Caco-2 (cell line): ENCODE measurements around the gene LRRC3B. TPM values are rescaled to one million over a fixed set of nuclear protein-coding genes. Genes with fewer than 3 reads are reported as not detected.

ENCODE experiments used
- BruUV-seq: library from RNA; stranded (reverse); fragments of 400-500 nt; replicated peaks from 2 replicates; lab custom pipeline; 2021; lab: Mats Ljungman, UMichigan
- CTCF ChIA-PET: fragments of 300-600 bp; sonication (Branson Sonifier 250); formaldehyde crosslinking; loops from one replicate; lab custom pipeline; 2022; ENCODE audit warnings: antibody characterized with exemption; lab: Charles Lee
- POLR2A ChIA-PET: fragments of 300-600 bp; sonication (Branson Sonifier 250); formaldehyde crosslinking; loops from one replicate; lab custom pipeline; 2022; ENCODE audit warnings: antibody characterized with exemption; lab: Charles Lee
- DNase-seq, 2 experiments: peaks; one replicate each; pipeline versions ENCODE4 v3.0.0 to v3.0.0-alpha.2; 2020 to 2022
- H3K27me3 ChIP-seq: replicated peaks from 2 replicates; pipeline ENCODE4 v1.6.0; 2011; ENCODE audit warnings: low read length; ENCODE audit not compliant: control insufficient read depth, insufficient read depth
- H3K36me3 ChIP-seq: 2 replicates; pipeline ENCODE4 v1.5.1; 2011; ENCODE audit warnings: low read length; ENCODE audit not compliant: control insufficient read depth, insufficient read depth
- H3K4me1 ChIP-seq: fragments of 250-450 bp; sonication (Bioruptor Pico); 2 replicates; pipeline ENCODE4 v1.5.1; 2020; ENCODE audit warnings: mild to moderate bottlenecking
- H3K4me3 ChIP-seq: 2 replicates; pipeline ENCODE4 v1.5.1; 2011; ENCODE audit warnings: low read depth, mild to moderate bottlenecking, control low read depth, low read length
- H3K9me3 ChIP-seq: fragments of 250-450 bp; sonication (Bioruptor Pico); 2 replicates; pipeline ENCODE4 v1.5.1; 2020; ENCODE audit warnings: mild to moderate bottlenecking, moderate library complexity
- H3K27ac Mint-ChIP-seq: one replicate; pipeline ENCODE4 v1.8.0; 2022; ENCODE audit warnings: mixed read lengths; ENCODE audit not compliant: unreplicated experiment
- H3K27me3 Mint-ChIP-seq: one replicate; pipeline ENCODE4 v1.8.0; 2022; ENCODE audit warnings: mixed read lengths; ENCODE audit not compliant: insufficient read depth, unreplicated experiment
- H3K36me3 Mint-ChIP-seq: one replicate; pipeline ENCODE4 v1.8.0; 2022; ENCODE audit warnings: mild to moderate bottlenecking, mixed read lengths; ENCODE audit not compliant: insufficient read depth, unreplicated experiment
- H3K4me1 Mint-ChIP-seq: one replicate; pipeline ENCODE4 v1.8.0; 2022; ENCODE audit warnings: low read depth, mixed read lengths; ENCODE audit not compliant: unreplicated experiment
- H3K4me3 Mint-ChIP-seq: one replicate; pipeline ENCODE4 v1.8.0; 2022; ENCODE audit warnings: mild to moderate bottlenecking, moderate library complexity, mixed read lengths; ENCODE audit not compliant: unreplicated experiment
- H3K9me3 Mint-ChIP-seq: one replicate; pipeline ENCODE4 v1.8.0; 2022; ENCODE audit warnings: mixed read lengths; ENCODE audit not compliant: unreplicated experiment
- CTCF ChIP-seq, 2 experiments: fragments of 200-600 bp in 1 of 2; IDR thresholded peaks; 1 replicate in 1 of 2; 2 replicates in 1 of 2; pipeline versions ENCODE4 v1.5.1 to v1.8.0; 2011 to 2022; ENCODE audit warnings: antibody characterized with exemption in 1 of 2, control low read depth in 1 of 2, inconsistent platforms in 1 of 2, low read depth in 1 of 2, low read length in 1 of 2, mild to moderate bottlenecking in 1 of 2, moderate library complexity in 1 of 2; ENCODE audit not compliant: insufficient read depth in 1 of 2, severe bottlenecking in 1 of 2, unreplicated experiment in 1 of 2
- intact Hi-C: fragments of 100-400 bp; cut with micrococcal nuclease; formaldehyde crosslinking; loops from one replicate; pipeline ENCODE4 v1.10.0; 2022; ENCODE audit not compliant: unreplicated experiment
- total RNA-seq: library from RNA; stranded (reverse); gene quantifications from 2 replicates; pipeline ENCODE4 v1.2.3, GENCODE V29; 2022

Gene LRRC3B
- total RNA-seq, 1 experiment from 2014 or later, result not detected

GRCh38 chr3:26655231-26655630, 32.7 kb downstream of the LRRC3B start:
- Mint-ChIP-seq H3K27me3 (no peaks in the 10 kb centered on the region), H3K4me3 (no peak overlapping the region), H3K27ac (no peak overlapping the region), H3K4me1 (no peaks in the 10 kb centered on the region), H3K9me3 (no peaks in the 10 kb centered on the region), H3K36me3 (no peaks in the 10 kb centered on the region)
- DNase-seq, result no peak
- ChIA-PET CTCF (no interaction called here), POLR2A (no interaction called here)
- intact Hi-C loops, result no loop called here
- no peaks in the 10 kb centered on the region for H3K4me1 ChIP-seq
- no peaks in the 10 kb centered on the region for H3K9me3 ChIP-seq
- no peaks in the 10 kb centered on the region for H3K27me3 ChIP-seq
- BruUV-seq, result no TSS peak
- H3K4me3 ChIP-seq, result no peak overlapping the region
- no peaks in the 10 kb centered on the region for H3K36me3 ChIP-seq
- no peak for TF ChIP-seq CTCF (IDR thresholded peaks at IDR 0.05; ENCODE audit: insufficient read depth in 1 of 2, low read depth in 1 of 2, low read length in 1 of 2, severe bottlenecking in 1 of 2, unreplicated experiment in 1 of 2)

GRCh38 chr3:26657348-26657976, 34.9 kb downstream of the LRRC3B start:
- no peak overlapping the region for H3K27ac Mint-ChIP-seq
- Histone ChIP-seq H3K4me3 (no peak overlapping the region), H3K27me3 (no peaks in the 10 kb centered on the region), H3K9me3 (no peaks in the 10 kb centered on the region), H3K36me3 (no peaks in the 10 kb centered on the region), H3K4me1 (no peaks in the 10 kb centered on the region)
- H3K27me3 Mint-ChIP-seq, result no peaks in the 10 kb centered on the region
- no peak overlapping the region for H3K4me3 Mint-ChIP-seq
- no TSS peak for BruUV-seq
- DNase-seq, result no peak
- no peaks in the 10 kb centered on the region for H3K4me1 Mint-ChIP-seq
- H3K36me3 Mint-ChIP-seq, result no peaks in the 10 kb centered on the region
- no peaks in the 10 kb centered on the region for H3K9me3 Mint-ChIP-seq
- ChIA-PET POLR2A (no interaction called here), CTCF (no interaction called here)
- no peak for TF ChIP-seq CTCF (IDR thresholded peaks at IDR 0.05; ENCODE audit: insufficient read depth in 1 of 2, low read depth in 1 of 2, low read length in 1 of 2, severe bottlenecking in 1 of 2, unreplicated experiment in 1 of 2)
- intact Hi-C loops, result no loop called here

- Histone ChIP-seq H3K9me3 (no peaks in the 10 kb centered on the region), H3K4me3 (no peak overlapping the region), H3K4me1 (no peaks in the 10 kb centered on the region), H3K27me3 (no peaks in the 10 kb centered on the region), H3K36me3 (no peaks in the 10 kb centered on the region)
- TF ChIP-seq CTCF (IDR thresholded peaks at IDR 0.05; ENCODE audit: insufficient read depth in 1 of 2, low read depth in 1 of 2, low read length in 1 of 2, severe bottlenecking in 1 of 2, unreplicated experiment in 1 of 2), result no peak
- Mint-ChIP-seq H3K27me3 (no peaks in the 10 kb centered on the region), H3K4me1 (no peaks in the 10 kb centered on the region), H3K27ac (no peak overlapping the region), H3K36me3 (no peaks in the 10 kb centered on the region), H3K4me3 (no peak overlapping the region), H3K9me3 (no peaks in the 10 kb centered on the region)
- no TSS peak for BruUV-seq
- ChIA-PET POLR2A (no interaction called here), CTCF (no interaction called here)
- intact Hi-C loops, result no loop called here
- DNase-seq, result no peak
Measured at GRCh38 chr3:26668171-26668570, 45.6 kb downstream of the LRRC3B start.
